Measurements from ENCODE around the gene PHKA2.

PHKA2 gene

GRCh38 chrX:18898091-18898490 lies 85.8 kb downstream of the PHKA2 start:
- no peak for DNase-seq (ENCODE audit: extremely low spot score)
- POLR2A ChIA-PET: no interaction called here
- CTCF ChIA-PET: no interaction called here
- TF ChIP-seq FOXK2 (IDR thresholded peaks at IDR 0.05) (no peak), ZNF384 (IDR thresholded peaks at IDR 0.05) (no peak), CTBP1 (IDR thresholded peaks at IDR 0.05; ENCODE audit: borderline replicate concordance) (no peak), FOXA1 (IDR thresholded peaks at IDR 0.05) (no peak), ELF4 (IDR thresholded peaks at IDR 0.05) (no peak), TARDBP (IDR thresholded peaks at IDR 0.05) (no peak), BHLHE40 (IDR thresholded peaks at IDR 0.05; ENCODE audit: borderline replicate concordance) (no peak), FOXM1 (IDR thresholded peaks at IDR 0.05; ENCODE audit: borderline replicate concordance) (no peak), LEF1 (IDR thresholded peaks at IDR 0.05; ENCODE audit: borderline replicate concordance) (no peak), SUZ12 (IDR thresholded peaks at IDR 0.05) (no peak), ARNT (IDR thresholded peaks at IDR 0.05) (no peak), SP1 (IDR thresholded peaks at IDR 0.05) (no peak), L3MBTL2 (conservative IDR thresholded peaks at IDR 0.05) (no peak), NFRKB (IDR thresholded peaks at IDR 0.05) (no peak), HDGF (IDR thresholded peaks at IDR 0.05; ENCODE audit: borderline replicate concordance) (no peak)
- TF ChIP-seq, protein P1, sequence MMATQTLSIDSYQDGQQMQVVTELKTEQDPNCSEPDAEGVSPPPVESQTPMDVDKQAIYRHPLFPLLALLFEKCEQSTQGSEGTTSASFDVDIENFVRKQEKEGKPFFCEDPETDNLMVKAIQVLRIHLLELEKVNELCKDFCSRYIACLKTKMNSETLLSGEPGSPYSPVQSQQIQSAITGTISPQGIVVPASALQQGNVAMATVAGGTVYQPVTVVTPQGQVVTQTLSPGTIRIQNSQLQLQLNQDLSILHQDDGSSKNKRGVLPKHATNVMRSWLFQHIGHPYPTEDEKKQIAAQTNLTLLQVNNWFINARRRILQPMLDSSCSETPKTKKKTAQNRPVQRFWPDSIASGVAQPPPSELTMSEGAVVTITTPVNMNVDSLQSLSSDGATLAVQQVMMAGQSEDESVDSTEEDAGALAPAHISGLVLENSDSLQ (IDR thresholded peaks at IDR 0.05): no peak

DNA sequence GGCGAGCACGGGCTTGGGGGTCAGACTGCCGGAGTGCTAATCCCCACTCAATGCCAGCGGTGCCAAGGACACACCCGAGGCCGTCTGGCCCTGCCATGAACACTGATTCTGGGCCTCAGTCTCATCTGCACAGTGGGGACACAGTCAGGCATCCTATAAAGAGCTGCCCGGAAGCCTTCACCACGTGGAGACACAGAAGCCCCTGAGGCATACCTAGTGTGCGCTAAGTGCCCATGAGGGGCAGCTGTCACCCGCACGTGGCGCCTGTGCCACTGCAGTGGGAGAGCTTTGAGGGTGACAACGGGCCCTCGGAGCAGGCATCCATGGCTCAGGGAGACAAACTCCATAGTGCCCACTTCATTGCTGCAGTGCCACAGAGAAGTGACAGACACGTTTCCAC lies 86.3 kb downstream of the PHKA2 start:
- ChIA-PET CTCF (no interaction called here), POLR2A (no interaction called here)

GRCh38 chrX:18896680-18897544 lies 87.0 kb downstream of the PHKA2 start:
- no peak for TF ChIP-seq L3MBTL2 (conservative IDR thresholded peaks at IDR 0.05)
- TF ChIP-seq FOXA1 (IDR thresholded peaks at IDR 0.05): no peak
- TF ChIP-seq BHLHE40 (IDR thresholded peaks at IDR 0.05; ENCODE audit: borderline replicate concordance): no peak
- no peak for TF ChIP-seq NFRKB (IDR thresholded peaks at IDR 0.05)
- no peak for TF ChIP-seq ARNT (IDR thresholded peaks at IDR 0.05)
- TF ChIP-seq SP1 (IDR thresholded peaks at IDR 0.05): no peak
- TF ChIP-seq LEF1 (IDR thresholded peaks at IDR 0.05; ENCODE audit: borderline replicate concordance): no peak
- ChIA-PET POLR2A (no interaction called here), CTCF (no interaction called here)
- no peak for DNase-seq (ENCODE audit: extremely low spot score)

More for the DNA sequence above, 86.3 kb downstream of the PHKA2 start:
- TF ChIP-seq, protein P1 (IDR thresholded peaks at IDR 0.05): no peak
- TF ChIP-seq FOXK2 (IDR thresholded peaks at IDR 0.05): no peak
- DNase-seq (ENCODE audit: extremely low spot score): no peak

DNA sequence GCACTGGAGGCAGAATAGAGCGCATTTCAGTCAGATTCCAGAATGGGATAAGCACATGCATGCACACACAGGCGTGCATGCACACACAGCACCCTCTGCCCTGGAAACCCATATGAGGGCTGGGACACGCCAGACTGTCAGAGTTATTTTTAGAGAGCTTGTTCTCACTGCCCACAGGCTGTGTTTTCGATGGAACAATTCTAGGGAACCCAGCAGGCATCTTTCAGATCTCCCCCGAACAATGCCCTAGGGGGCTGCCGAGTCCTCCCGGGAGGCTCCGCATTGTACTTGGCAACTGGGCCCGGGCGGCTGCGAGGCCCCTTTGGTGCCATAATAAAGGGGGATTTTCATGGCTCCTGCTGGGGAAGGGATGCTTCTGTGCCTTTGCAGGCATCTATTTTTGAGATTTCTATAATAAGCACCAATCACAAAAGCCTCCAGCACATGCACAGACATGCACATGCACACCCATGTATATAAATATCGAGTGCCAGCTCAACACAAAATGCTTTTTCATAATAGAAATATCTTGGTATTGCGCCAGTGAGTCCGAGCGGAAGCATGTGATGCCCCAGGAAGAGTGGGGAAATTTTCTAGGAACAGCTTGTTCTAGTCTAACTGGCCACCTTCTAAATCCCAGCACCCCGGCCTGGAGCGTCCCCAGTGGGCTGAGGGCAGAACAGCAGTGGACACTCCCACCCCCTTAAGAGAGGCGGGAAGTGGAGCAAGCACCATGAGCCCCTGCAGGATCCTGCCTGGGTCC lies 88.5 kb downstream of the PHKA2 start:
- CTCF ChIA-PET: no interaction called here
- TF ChIP-seq LEF1 (IDR thresholded peaks at IDR 0.05; ENCODE audit: borderline replicate concordance) (no peak), HDGF (IDR thresholded peaks at IDR 0.05; ENCODE audit: borderline replicate concordance) (no peak), CTBP1 (IDR thresholded peaks at IDR 0.05; ENCODE audit: borderline replicate concordance) (no peak), ARNT (IDR thresholded peaks at IDR 0.05) (no peak), SUZ12 (IDR thresholded peaks at IDR 0.05) (no peak), NFRKB (IDR thresholded peaks at IDR 0.05) (no peak), ELF4 (IDR thresholded peaks at IDR 0.05) (no peak)
- TF ChIP-seq, protein P1 (IDR thresholded peaks at IDR 0.05): no peak
- no peak for DNase-seq (ENCODE audit: extremely low spot score)
- POLR2A ChIA-PET: no interaction called here

GRCh38 chrX:18894156-18894555 lies 89.8 kb downstream of the PHKA2 start:
- CTCF ChIA-PET: no interaction called here
- POLR2A ChIA-PET: no interaction called here
- DNase-seq (ENCODE audit: extremely low spot score): no peak
- TF ChIP-seq SUZ12 (IDR thresholded peaks at IDR 0.05) (no peak), TARDBP (IDR thresholded peaks at IDR 0.05) (no peak), ELF4 (IDR thresholded peaks at IDR 0.05) (no peak), HDGF (IDR thresholded peaks at IDR 0.05; ENCODE audit: borderline replicate concordance) (no peak), FOXM1 (IDR thresholded peaks at IDR 0.05; ENCODE audit: borderline replicate concordance) (no peak), NFRKB (IDR thresholded peaks at IDR 0.05) (no peak), L3MBTL2 (conservative IDR thresholded peaks at IDR 0.05) (no peak), LEF1 (IDR thresholded peaks at IDR 0.05; ENCODE audit: borderline replicate concordance) (no peak), BHLHE40 (IDR thresholded peaks at IDR 0.05; ENCODE audit: borderline replicate concordance) (no peak), FOXA1 (IDR thresholded peaks at IDR 0.05) (no peak), SP1 (IDR thresholded peaks at IDR 0.05) (no peak), CTBP1 (IDR thresholded peaks at IDR 0.05; ENCODE audit: borderline replicate concordance) (no peak), ARNT (IDR thresholded peaks at IDR 0.05) (no peak), FOXK2 (IDR thresholded peaks at IDR 0.05) (no peak), ZNF384 (IDR thresholded peaks at IDR 0.05) (no peak)
- TF ChIP-seq, protein P1 (IDR thresholded peaks at IDR 0.05): no peak
